NCI-H446 (cell line): ENCODE results near the gene CGB8.
"Not testable (repeated sequence)": the region's sequence is repeated elsewhere in the genome, so short reads cannot be mapped to it uniquely, and the experiment has no call there.

Source experiments
- DNase-seq, 2 experiments: peaks; one replicate each; lab custom pipeline; 2025; lab: John Stamatoyannopoulos, UW

CGB8 gene

GRCh38 chr19:49064768-49065611 is 16.1 kb upstream of the CGB8 start, which contains the start of gene NTF4:
Gene NTF4 (minus strand): TSS chr19:49064818. CDS start chr19:49061997, 2,821 bp downstream.
- no peak for DNase-seq

GRCh38 chr19:49064029-49064629 is 15.2 kb upstream of the CGB8 start:
- DNase-seq, result no peak

GRCh38 chr19:49061445-49061844 is 12.5 kb upstream of the CGB8 start:
- no peak for DNase-seq

- DNase-seq, result no peak
These were observed 12.1 kb upstream of the CGB8 start for GRCh38 chr19:49061000-49061399.

- DNase-seq, result no peak
These were observed 10.1 kb upstream of the CGB8 start for GRCh38 chr19:49059053-49059452.

- no peak for DNase-seq
These were observed 9.7 kb upstream of the CGB8 start for GRCh38 chr19:49058562-49058961.

GRCh38 chr19:49057636-49058234 is 8.8 kb upstream of the CGB8 start, which contains the start of gene CGB7:
Gene CGB7 (minus strand): TSS chr19:49057749. CDS start chr19:49055375, 2,374 bp downstream.
- no peak for DNase-seq

GRCh38 chr19:49056902-49057596 is 8.1 kb upstream of the CGB8 start:
- not testable (repeated sequence) for DNase-seq

GRCh38 chr19:49056101-49056901 is 7.4 kb upstream of the CGB8 start:
- no peak for DNase-seq

- DNase-seq, result not testable (repeated sequence)
These were observed 1.6 kb upstream of the CGB8 start for GRCh38 chr19:49050376-49051033.

GRCh38 chr19:49049834-49050233 is 923 bp upstream of the CGB8 start:
- not testable (repeated sequence) for DNase-seq

- not testable (repeated sequence) for DNase-seq
These were observed 5.4 kb downstream of the CGB8 start, which contains the start of gene CGB5 for GRCh38 chr19:49043548-49043947. Gene CGB5 (plus strand): TSS chr19:49043848. CDS start chr19:49044210, 362 bp downstream.

- not testable (repeated sequence) for DNase-seq
These were observed 6.2 kb downstream of the CGB8 start for GRCh38 chr19:49042666-49043065.

GRCh38 chr19:49042177-49042576 is 6.7 kb downstream of the CGB8 start:
- no peak for DNase-seq

- DNase-seq, result not testable (repeated sequence)
These were observed 9.2 kb downstream of the CGB8 start for GRCh38 chr19:49039736-49040135.

- not testable (repeated sequence) for DNase-seq
These were observed 10.2 kb downstream of the CGB8 start for GRCh38 chr19:49038557-49039276.

GRCh38 chr19:49038111-49038510 is 10.8 kb downstream of the CGB8 start:
- not testable (repeated sequence) for DNase-seq

- peak in 1 of 2 experiments; percentile 40 for DNase-seq
These were observed 12.1 kb downstream of the CGB8 start, which contains the start of gene CGB1 for GRCh38 chr19:49036815-49037214. Gene CGB1 (minus strand): TSS chr19:49036895. CDS start chr19:49036711, 184 bp downstream.

GRCh38 chr19:49031642-49032301 is 17.1 kb downstream of the CGB8 start, which contains the start of gene CGB2:
Gene CGB2 (plus strand): TSS chr19:49031890. CDS start chr19:49032096, 206 bp downstream.
- peak in 1 of 2 experiments; percentile 20 for DNase-seq
